NT2/D1 (cell line): ENCODE results near the gene SIX1.

Experiments used
- DNase-seq: peaks from one replicate; pipeline ENCODE4 v3.0.0-alpha.2; 2011; ENCODE audit warnings: low read depth, low spot score
- H3K27me3 ChIP-seq: 2 replicates; pipeline ENCODE4 v1.6.0; 2011; ENCODE audit warnings: mild to moderate bottlenecking; ENCODE audit not compliant: insufficient read length, insufficient read depth
- H3K36me3 ChIP-seq: 2 replicates; pipeline ENCODE4 v1.6.1; 2011; ENCODE audit warnings: mild to moderate bottlenecking, low read length, mixed read lengths; ENCODE audit not compliant: insufficient read depth, insufficient read length
- H3K4me1 ChIP-seq: 2 replicates; pipeline ENCODE4 v1.5.1; 2011; ENCODE audit not compliant: insufficient read depth, insufficient read length
- H3K4me3 ChIP-seq: 2 replicates; pipeline ENCODE4 v1.5.1; 2011; ENCODE audit warnings: low read depth; ENCODE audit not compliant: insufficient read length
- H3K9ac ChIP-seq: 2 replicates; pipeline ENCODE4 v1.6.0; 2011; ENCODE audit warnings: low read depth; ENCODE audit not compliant: insufficient read length
- H3K9me3 ChIP-seq: 2 replicates; pipeline ENCODE4 v1.5.1; 2011; ENCODE audit warnings: mild to moderate bottlenecking, low read length; ENCODE audit not compliant: insufficient read depth
- SUZ12 ChIP-seq: IDR thresholded peaks from 2 replicates; pipeline ENCODE4 v1.6.1; 2011; ENCODE audit not compliant: insufficient read length, insufficient read depth; ENCODE audit errors: extremely low read depth
- YY1 ChIP-seq: IDR thresholded peaks from 2 replicates; pipeline ENCODE4 v1.6.1; 2011; ENCODE audit not compliant: insufficient read length, insufficient read depth
- ZNF274 ChIP-seq: IDR thresholded peaks from 2 replicates; pipeline ENCODE4 v1.6.1; 2011; ENCODE audit warnings: mild to moderate bottlenecking, low read depth, low read length

SIX1 gene

DNA sequence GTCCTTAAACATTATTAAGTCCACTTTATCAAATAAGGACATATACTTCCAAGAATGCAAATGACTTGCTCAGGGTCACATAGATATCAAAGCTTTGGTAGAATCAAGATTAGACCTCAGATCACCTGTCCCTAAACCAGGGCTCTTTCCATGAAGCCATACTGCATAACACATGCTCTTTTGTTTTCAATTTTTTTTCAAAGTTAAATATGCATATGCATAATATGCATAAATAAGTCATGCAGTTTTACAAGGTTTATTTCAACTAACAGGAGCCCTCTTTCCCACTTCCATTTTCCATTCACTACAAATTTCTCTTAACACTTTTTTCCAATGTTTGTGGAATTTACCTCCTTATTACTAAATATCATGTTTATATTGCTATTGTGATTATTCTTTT, 53.1 kb downstream of the SIX1 start:
- TF ChIP-seq ZNF274 (no peak), SUZ12 (no peak), YY1 (no peak)
- H3K27me3 ChIP-seq, result no peaks in the 10 kb centered on the region
- no peak overlapping the region for H3K4me3 ChIP-seq
- no peak for DNase-seq
- no peaks in the 10 kb centered on the region for H3K9me3 ChIP-seq
- H3K4me1 ChIP-seq, result no peaks in the 10 kb centered on the region
- no peaks in the 10 kb centered on the region for H3K36me3 ChIP-seq
- no peak overlapping the region for H3K9ac ChIP-seq

DNA sequence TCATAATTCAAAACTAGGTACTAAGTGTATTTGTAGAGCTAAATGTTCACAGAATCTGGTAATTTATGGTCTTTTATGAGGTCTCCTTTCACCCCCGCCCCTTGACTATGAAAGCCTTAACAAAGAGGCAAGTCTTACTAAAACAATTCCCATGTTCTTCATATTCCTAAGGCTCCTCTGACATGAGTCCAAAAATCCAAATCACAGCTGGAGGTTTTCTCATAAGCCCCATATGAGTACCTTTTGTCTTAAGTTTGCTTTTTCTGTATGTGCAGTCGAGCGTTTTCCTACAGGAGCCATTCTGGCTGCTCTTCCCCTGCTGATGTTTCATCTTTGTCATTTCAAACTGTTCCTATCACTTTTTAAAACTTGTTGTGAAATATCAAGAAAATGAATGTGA, 55.2 kb downstream of the SIX1 start:
- Histone ChIP-seq H3K9me3 (no peaks in the 10 kb centered on the region), H3K4me3 (no peak overlapping the region), H3K27me3 (no peaks in the 10 kb centered on the region), H3K4me1 (no peaks in the 10 kb centered on the region), H3K36me3 (no peaks in the 10 kb centered on the region), H3K9ac (no peak overlapping the region)
- DNase-seq, result no peak
- no peak for TF ChIP-seq YY1
- no peak for TF ChIP-seq SUZ12
- no peak for TF ChIP-seq ZNF274
